A549 (cell line): ENCODE results near the gene RELN. TPM values are rescaled to one million over a fixed set of nuclear protein-coding genes. Genes with fewer than 3 reads are reported as not detected.
"Not testable (repeated sequence)": the region's sequence is repeated elsewhere in the genome, so short reads cannot be mapped to it uniquely, and the experiment has no call there.

Experiments
- ATAC-seq, 2 experiments: fragments of 200-7000 bp in 1 of 2; fragments of >200 bp in 1 of 2; cut with Nextera tagmentation in 1 of 2; cut with Tn5 transposase in 1 of 2; 3 replicates each; pipeline versions ENCODE4 v1.8.0 to v1.9.1; 2018 to 2020; ENCODE audit warnings: mild to moderate bottlenecking in 1 of 2, moderate library complexity in 1 of 2
- CTCF ChIA-PET: fragments of 300-600 bp; sonication (Branson Sonifier 250); formaldehyde crosslinking; extraction: SDS; loops from one replicate; lab custom pipeline; 2021; ENCODE audit warnings: antibody characterized with exemption, inconsistent platforms; lab: Yijun Ruan, JAX
- POLR2A ChIA-PET: fragments of 350-600 bp; formaldehyde crosslinking; extraction: SDS; loops from one replicate; lab custom pipeline; 2021; ENCODE audit warnings: antibody characterized with exemption, inconsistent platforms; lab: Yijun Ruan, JAX
- DNase-seq, 2 experiments: peaks; one replicate each; pipeline versions ENCODE4 v3.0.0 to v3.0.0-alpha.2; 2011 to 2016; ENCODE audit warnings: low read depth in 1 of 2, low spot score in 1 of 2
- FAIRE-seq: peaks from 2 replicates; lab custom pipeline; 2011; peaks lifted over from hg19 to GRCh38; lab: Jason Lieb, UNC
- H3K27ac ChIP-seq, 2 experiments: fragments of >200 bp; sonication (Bioruptor Twin); formaldehyde crosslinking; 3 replicates each; pipeline ENCODE4 v1.5.1; 2016 to 2017
- H3K4me1 ChIP-seq: fragments of >200 bp; sonication (Bioruptor Twin); formaldehyde crosslinking; 3 replicates; pipeline ENCODE4 v1.6.1; 2016
- H3K4me2 ChIP-seq: fragments of >200 bp; sonication (Bioruptor Twin); formaldehyde crosslinking; 3 replicates; pipeline ENCODE4 v1.6.1; 2016
- H3K4me3 ChIP-seq: fragments of >200 bp; sonication (Bioruptor Twin); formaldehyde crosslinking; 3 replicates; pipeline ENCODE4 v1.5.1; 2016
- H3K9me3 ChIP-seq: fragments of >200 bp; sonication (Bioruptor Twin); formaldehyde crosslinking; 3 replicates; pipeline ENCODE4 v1.6.1; 2016
- BHLHE40 ChIP-seq: IDR thresholded peaks from 2 replicates; pipeline ENCODE4 v1.6.1; 2012; ENCODE audit warnings: low read depth, low read length, inconsistent platforms
- CHD2 ChIP-seq: fragments of 150-350 bp; IDR thresholded peaks from 2 replicates; pipeline ENCODE4 v1.6.1; 2014; ENCODE audit warnings: low read length; ENCODE audit not compliant: partially characterized antibody
- ESRRA ChIP-seq: fragments of 150-350 bp; IDR thresholded peaks from 2 replicates; pipeline ENCODE4 v1.6.1; 2014; ENCODE audit warnings: mild to moderate bottlenecking, low read length, borderline replicate concordance
- FOSL2 ChIP-seq, 2 experiments: fragments of 450-650 bp in 1 of 2; fragments of >200 bp in 1 of 2; sonication (Bioruptor Twin) in 1 of 2; formaldehyde crosslinking; IDR thresholded peaks; 2 replicates each; pipeline versions ENCODE4 v1.5.0 to v1.6.1; 2016 to 2020; ENCODE audit warnings: mild to moderate bottlenecking in 1 of 2, moderate library complexity in 1 of 2
- HDAC2 ChIP-seq: fragments of 200-600 bp; sonication (generic); IDR thresholded peaks from 2 replicates; pipeline ENCODE4 v1.6.1; 2016
- HOXA7 ChIP-seq: fragments of 250-450 bp; sonication (Bioruptor Pico); IDR thresholded peaks from 2 replicates; pipeline ENCODE4 v1.5.0; 2020; ENCODE audit warnings: mild to moderate bottlenecking, moderate library complexity
- HOXB5 ChIP-seq: fragments of 250-450 bp; sonication (Bioruptor Pico); IDR thresholded peaks from 2 replicates; pipeline ENCODE4 v1.5.0; 2020; ENCODE audit warnings: mild to moderate bottlenecking, moderate library complexity
- JUNB ChIP-seq: fragments of >200 bp; sonication (Bioruptor Twin); formaldehyde crosslinking; IDR thresholded peaks from 2 replicates; pipeline ENCODE4 v1.6.1; 2016
- KDM1A ChIP-seq: fragments of 200-600 bp; sonication (generic); IDR thresholded peaks from 2 replicates; pipeline ENCODE4 v1.6.1; 2016; ENCODE audit warnings: low read depth, mild to moderate bottlenecking
- MAFK ChIP-seq: fragments of 450-650 bp; IDR thresholded peaks from 2 replicates; pipeline ENCODE4 v1.6.1; 2014; ENCODE audit not compliant: partially characterized antibody
- NFE2L2 ChIP-seq: fragments of 150-350 bp; conservative IDR thresholded peaks from 2 replicates; pipeline ENCODE4 v1.6.1; 2014; ENCODE audit warnings: low read length
- RARB ChIP-seq: fragments of 250-450 bp; sonication (Bioruptor Pico); IDR thresholded peaks from 2 replicates; pipeline ENCODE4 v1.8.0; 2021; ENCODE audit warnings: mild to moderate bottlenecking, moderate library complexity
- RCOR1 ChIP-seq: fragments of 150-350 bp; IDR thresholded peaks from 2 replicates; pipeline ENCODE4 v1.6.1; 2014; ENCODE audit warnings: antibody characterized with exemption, low read length, low read depth
- SMC3 ChIP-seq: fragments of >200 bp; sonication (Bioruptor Twin); formaldehyde crosslinking; IDR thresholded peaks from 3 replicates; pipeline ENCODE4 v1.6.1; 2018; ENCODE audit warnings: inconsistent platforms
- SREBF2 ChIP-seq: fragments of 450-650 bp; IDR thresholded peaks from 2 replicates; pipeline ENCODE4 v1.6.1; 2014; ENCODE audit warnings: mild to moderate bottlenecking, moderate library complexity
- TFCP2L1 ChIP-seq: fragments of 250-450 bp; sonication (Bioruptor Pico); IDR thresholded peaks from 2 replicates; pipeline ENCODE4 v1.5.0; 2021; ENCODE audit warnings: mild to moderate bottlenecking
- WGBS: methylation state at CpG from one replicate; pipeline ENCODE4 v1.1.6; 2017; ENCODE audit errors: missing lambda C conversion rate; 5-methylcytosine and 5-hydroxymethylcytosine counted together
- polyA plus RNA-seq, 4 experiments: library from polyadenylated mRNA; depleted of rRNA in 3 of 4; stranded (reverse); fragments of >200 nt; fragmentation: RNase III in 1 of 4; extraction: RNeasy Plus Mini Kit Qiagen cat#74134 plus additional on column Dnase treatment in 1 of 4; gene quantifications; 2 replicates in 3 of 4; 3 replicates in 1 of 4; pipeline ENCODE4 v1.2.3, GENCODE V29; 2011 to 2017
- TF ChIP-seq, protein P1 (sequence below): IDR thresholded peaks from 2 replicates; pipeline ENCODE4 v1.6.1; 2012
- TF ChIP-seq, protein P2 (sequence below): fragments of 200-600 bp; sonication (generic); IDR thresholded peaks from 2 replicates; pipeline ENCODE4 v1.6.1; 2016; ENCODE audit warnings: antibody characterized with exemption, mild to moderate bottlenecking, moderate library complexity

RELN gene
- polyA plus RNA-seq, 2 of the 4 experiments (the other 2 are of a cell fraction): not detected

DNA sequence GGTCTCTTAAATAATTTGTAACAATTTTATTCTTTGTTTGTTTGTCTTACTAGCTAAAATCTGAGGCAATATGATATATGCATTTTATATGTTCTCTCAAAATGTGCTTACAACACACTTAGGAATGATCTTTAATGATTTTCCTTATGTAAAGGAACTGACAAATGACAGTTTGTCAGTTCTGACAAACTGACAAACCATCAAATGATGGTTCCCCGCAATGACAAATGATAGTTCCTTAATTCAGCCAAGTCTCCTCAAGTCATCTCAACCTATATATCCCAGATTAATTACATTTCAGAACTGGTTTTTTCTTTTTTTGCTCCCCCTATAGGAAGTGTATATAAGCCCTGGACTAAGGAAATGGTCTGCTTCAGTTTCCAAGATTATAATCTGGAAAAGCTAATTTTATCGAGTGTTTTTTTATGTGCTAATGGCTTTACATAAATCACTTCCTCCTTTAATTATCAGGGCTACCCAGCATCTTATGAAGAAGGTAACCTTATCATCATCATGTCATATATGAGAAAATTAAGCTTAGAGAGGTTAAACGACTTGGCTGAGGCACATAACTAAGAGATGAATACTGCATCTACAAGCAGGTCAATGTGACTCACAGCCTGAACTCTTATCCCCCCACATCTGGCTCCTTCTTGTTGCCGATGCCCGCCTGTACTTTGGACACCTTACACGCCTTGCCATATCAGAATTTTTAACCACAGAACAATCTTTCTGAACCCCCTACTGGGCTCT lies 75.1 kb downstream of the RELN start:
- H3K9me3 ChIP-seq: no peaks in the 10 kb centered on the region
- H3K27ac ChIP-seq: no peak overlapping the region
- 32% methylated on average over 6 of the region's 6 CpGs for WGBS
- no peak for TF ChIP-seq HDAC2
- no peak for TF ChIP-seq KDM1A
- no peak for TF ChIP-seq SREBF2
- ChIA-PET POLR2A (no interaction called here), CTCF (no interaction called here)
- no peaks in the 10 kb centered on the region for H3K4me1 ChIP-seq
- FAIRE-seq (no peak), ATAC-seq (no peak), DNase-seq (no peak)
- no peak overlapping the region for H3K4me3 ChIP-seq
- no peak overlapping the region for H3K4me2 ChIP-seq

DNA sequence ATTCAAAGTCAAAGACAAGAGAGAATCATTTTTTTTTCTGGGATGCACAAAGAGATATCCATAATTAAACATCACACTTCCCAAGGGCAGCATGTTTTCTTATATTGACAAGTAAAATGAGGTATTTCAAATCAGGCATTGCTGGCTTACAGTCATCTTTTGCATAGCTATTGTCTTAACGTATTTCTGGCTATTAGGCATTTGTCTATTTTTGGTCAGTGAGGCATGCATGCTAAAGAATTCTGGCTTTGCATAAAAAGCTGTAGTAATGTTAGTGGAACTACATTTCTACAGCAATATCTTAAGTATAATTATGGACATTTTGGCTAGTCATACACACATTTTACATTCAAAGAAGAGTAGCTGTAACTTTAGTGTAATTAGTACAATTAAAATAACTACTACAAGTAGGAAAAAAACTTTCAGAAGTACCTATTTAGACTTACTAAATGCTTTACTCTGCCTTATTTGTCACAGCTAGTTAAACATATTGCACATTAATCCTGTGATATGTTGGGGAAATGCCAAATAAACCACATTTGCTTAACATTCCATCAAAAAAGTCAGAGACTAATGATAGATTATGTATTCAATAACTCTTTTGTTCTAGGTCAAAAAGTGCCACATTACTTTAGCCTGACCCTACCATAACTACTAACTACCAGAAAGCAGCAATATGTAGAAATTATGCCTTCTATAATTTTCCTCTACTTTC lies 76.4 kb downstream of the RELN start:
- CTCF ChIA-PET: no interaction called here
- WGBS: 6% methylated on average over 1 of the region's 1 CpG

DNA sequence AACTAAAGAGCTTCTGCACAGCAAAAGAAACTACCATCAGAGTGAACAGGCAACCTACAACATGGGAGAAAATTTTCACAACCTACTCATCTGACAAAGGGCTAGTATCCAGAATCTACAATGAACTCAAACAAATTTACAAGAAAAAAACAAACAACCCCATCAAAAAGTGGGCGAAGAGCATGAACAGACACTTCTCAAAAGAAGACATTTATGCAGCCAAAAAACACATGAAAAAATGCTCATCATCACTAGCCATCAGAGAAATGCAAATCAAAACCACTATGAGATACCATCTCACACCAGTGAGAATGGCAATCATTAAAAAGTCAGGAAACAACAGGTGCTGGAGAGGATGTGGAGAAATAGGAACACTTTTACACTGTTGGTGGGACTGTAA lies 78.4 kb downstream of the RELN start:
- POLR2A ChIA-PET, H3K4me1 ChIP-seq, CTCF ChIA-PET, H3K9me3 ChIP-seq, DNase-seq, H3K4me3 ChIP-seq, ATAC-seq, FAIRE-seq, H3K4me2 ChIP-seq, H3K27ac ChIP-seq: not testable (repeated sequence)
- WGBS: 11% methylated on average over 1 of the region's 1 CpG

More for the DNA sequence above, 76.4 kb downstream of the RELN start:
- H3K9me3 ChIP-seq: no peaks in the 10 kb centered on the region
- H3K4me3 ChIP-seq: no peak overlapping the region
- POLR2A ChIA-PET: no interaction called here
- DNase-seq (no peak), FAIRE-seq (peak; percentile 23), ATAC-seq (no peak)
- H3K4me1 ChIP-seq: no peaks in the 10 kb centered on the region
- TF ChIP-seq NFE2L2: no peak
- no peak for TF ChIP-seq SMC3
- no peak for TF ChIP-seq CHD2
- TF ChIP-seq, protein P1, sequence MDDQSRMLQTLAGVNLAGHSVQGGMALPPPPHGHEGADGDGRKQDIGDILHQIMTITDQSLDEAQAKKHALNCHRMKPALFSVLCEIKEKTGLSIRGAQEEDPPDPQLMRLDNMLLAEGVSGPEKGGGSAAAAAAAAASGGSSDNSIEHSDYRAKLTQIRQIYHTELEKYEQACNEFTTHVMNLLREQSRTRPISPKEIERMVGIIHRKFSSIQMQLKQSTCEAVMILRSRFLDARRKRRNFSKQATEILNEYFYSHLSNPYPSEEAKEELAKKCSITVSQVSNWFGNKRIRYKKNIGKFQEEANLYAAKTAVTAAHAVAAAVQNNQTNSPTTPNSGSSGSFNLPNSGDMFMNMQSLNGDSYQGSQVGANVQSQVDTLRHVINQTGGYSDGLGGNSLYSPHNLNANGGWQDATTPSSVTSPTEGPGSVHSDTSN: no peak
- no peak for TF ChIP-seq FOSL2 (IDR thresholded peaks at IDR 0.05)
- no peak for TF ChIP-seq FOSL2 (CRISPR knock-in tag; IDR thresholded peaks at IDR 0.05)
- TF ChIP-seq RARB (CRISPR knock-in tag): no peak
- TF ChIP-seq HOXB5 (CRISPR knock-in tag): no peak
- no peak for TF ChIP-seq TFCP2L1 (CRISPR knock-in tag)
- no peak for TF ChIP-seq HOXA7 (CRISPR knock-in tag)
- TF ChIP-seq ESRRA: no peak
- TF ChIP-seq JUNB: no peak
- no peak for TF ChIP-seq MAFK
- no peak for TF ChIP-seq BHLHE40
- TF ChIP-seq RCOR1: no peak
- TF ChIP-seq, protein P2, sequence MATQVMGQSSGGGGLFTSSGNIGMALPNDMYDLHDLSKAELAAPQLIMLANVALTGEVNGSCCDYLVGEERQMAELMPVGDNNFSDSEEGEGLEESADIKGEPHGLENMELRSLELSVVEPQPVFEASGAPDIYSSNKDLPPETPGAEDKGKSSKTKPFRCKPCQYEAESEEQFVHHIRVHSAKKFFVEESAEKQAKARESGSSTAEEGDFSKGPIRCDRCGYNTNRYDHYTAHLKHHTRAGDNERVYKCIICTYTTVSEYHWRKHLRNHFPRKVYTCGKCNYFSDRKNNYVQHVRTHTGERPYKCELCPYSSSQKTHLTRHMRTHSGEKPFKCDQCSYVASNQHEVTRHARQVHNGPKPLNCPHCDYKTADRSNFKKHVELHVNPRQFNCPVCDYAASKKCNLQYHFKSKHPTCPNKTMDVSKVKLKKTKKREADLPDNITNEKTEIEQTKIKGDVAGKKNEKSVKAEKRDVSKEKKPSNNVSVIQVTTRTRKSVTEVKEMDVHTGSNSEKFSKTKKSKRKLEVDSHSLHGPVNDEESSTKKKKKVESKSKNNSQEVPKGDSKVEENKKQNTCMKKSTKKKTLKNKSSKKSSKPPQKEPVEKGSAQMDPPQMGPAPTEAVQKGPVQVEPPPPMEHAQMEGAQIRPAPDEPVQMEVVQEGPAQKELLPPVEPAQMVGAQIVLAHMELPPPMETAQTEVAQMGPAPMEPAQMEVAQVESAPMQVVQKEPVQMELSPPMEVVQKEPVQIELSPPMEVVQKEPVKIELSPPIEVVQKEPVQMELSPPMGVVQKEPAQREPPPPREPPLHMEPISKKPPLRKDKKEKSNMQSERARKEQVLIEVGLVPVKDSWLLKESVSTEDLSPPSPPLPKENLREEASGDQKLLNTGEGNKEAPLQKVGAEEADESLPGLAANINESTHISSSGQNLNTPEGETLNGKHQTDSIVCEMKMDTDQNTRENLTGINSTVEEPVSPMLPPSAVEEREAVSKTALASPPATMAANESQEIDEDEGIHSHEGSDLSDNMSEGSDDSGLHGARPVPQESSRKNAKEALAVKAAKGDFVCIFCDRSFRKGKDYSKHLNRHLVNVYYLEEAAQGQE: no peak
- no peak overlapping the region for H3K27ac ChIP-seq
- H3K4me2 ChIP-seq: no peak overlapping the region
